Omental fat pad (tissue), 4 donors: ENCODE results near the gene ALKBH4. TPM values are rescaled to one million over a fixed set of nuclear protein-coding genes. Genes with fewer than 3 reads are reported as not detected.

Source experiments
- ATAC-seq: fragments of 150-250 bp; one replicate; pipeline ENCODE4 v1.9.1; 2016; ENCODE audit warnings: mild to moderate bottlenecking, moderate library complexity; ENCODE audit not compliant: low FRiP score
- DNase-seq: peaks from one replicate; pipeline ENCODE4 v3.0.0-alpha.2; 2019; ENCODE audit warnings: low spot score
- total RNA-seq, 4 donors: library from RNA; depleted of rRNA; stranded (reverse); fragments of >200 nt; gene quantifications; one replicate each; pipeline ENCODE4 v1.1.0, GENCODE V29; 2016
- TF ChIP-seq, protein P1 (sequence below), 3 donors: fragments of 450-650 bp; IDR thresholded peaks; one replicate each; pipeline ENCODE4 v1.5.1; 2016 to 2017; ENCODE audit warnings: antibody characterized with exemption in 3 of 3, mild to moderate bottlenecking in 3 of 3, moderate library complexity in 2 of 3

Gene ALKBH4
- total RNA-seq, 4 donors from 2014 or later, result 7.9 to 12.6 (median 9.7) TPM

DNA sequence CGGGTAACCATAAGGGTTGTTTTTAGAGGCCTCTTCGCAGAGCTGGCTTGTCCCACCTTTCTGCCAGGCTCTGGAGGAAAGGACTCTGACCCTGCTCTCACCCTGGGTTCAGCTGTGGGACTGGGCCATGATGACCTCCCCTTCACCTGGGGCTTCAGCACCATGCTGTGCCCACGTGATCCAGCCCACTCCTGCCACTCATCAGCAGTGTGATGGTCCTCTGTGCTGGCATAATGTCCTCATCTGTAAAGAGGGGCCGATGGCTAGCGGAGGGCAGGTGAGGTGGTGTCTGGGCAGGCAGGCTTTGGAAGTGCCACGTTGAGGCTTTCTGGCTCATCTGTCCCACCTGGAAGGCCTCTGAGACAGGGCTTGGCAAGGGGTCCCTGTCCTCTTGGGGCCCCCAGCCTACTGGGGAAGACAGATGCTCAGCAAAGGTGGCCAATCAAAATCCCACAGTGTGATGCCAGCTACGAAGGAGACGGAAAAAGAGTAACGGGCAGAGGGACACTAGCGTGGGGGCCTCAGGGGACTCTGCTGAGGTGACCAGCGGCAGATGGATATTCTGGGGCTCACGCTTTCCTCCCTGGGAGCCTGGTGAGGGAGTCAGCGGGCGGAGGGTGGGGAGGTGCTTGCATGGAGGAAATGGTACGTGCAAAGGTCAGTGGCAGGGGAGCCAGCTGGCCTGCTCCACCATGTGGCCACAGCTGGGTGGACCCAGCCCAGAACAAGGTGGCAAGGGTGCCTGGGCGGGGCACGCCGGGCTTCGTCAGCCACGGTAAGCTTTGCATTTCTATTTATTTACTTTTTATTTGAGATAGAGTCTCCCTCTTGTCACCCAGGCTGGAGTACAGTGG is 5.5 kb upstream of the ALKBH4 start:
- no peak for ATAC-seq
- TF ChIP-seq, protein P1, sequence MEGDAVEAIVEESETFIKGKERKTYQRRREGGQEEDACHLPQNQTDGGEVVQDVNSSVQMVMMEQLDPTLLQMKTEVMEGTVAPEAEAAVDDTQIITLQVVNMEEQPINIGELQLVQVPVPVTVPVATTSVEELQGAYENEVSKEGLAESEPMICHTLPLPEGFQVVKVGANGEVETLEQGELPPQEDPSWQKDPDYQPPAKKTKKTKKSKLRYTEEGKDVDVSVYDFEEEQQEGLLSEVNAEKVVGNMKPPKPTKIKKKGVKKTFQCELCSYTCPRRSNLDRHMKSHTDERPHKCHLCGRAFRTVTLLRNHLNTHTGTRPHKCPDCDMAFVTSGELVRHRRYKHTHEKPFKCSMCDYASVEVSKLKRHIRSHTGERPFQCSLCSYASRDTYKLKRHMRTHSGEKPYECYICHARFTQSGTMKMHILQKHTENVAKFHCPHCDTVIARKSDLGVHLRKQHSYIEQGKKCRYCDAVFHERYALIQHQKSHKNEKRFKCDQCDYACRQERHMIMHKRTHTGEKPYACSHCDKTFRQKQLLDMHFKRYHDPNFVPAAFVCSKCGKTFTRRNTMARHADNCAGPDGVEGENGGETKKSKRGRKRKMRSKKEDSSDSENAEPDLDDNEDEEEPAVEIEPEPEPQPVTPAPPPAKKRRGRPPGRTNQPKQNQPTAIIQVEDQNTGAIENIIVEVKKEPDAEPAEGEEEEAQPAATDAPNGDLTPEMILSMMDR (IDR thresholded peaks at IDR 0.05), result no peak
- no peak for DNase-seq

GRCh38 chr7:102469351-102469971 is 4.8 kb upstream of the ALKBH4 start:
- TF ChIP-seq, protein P1 (IDR thresholded peaks at IDR 0.05), result no peak
- ATAC-seq, result no peak

DNA sequence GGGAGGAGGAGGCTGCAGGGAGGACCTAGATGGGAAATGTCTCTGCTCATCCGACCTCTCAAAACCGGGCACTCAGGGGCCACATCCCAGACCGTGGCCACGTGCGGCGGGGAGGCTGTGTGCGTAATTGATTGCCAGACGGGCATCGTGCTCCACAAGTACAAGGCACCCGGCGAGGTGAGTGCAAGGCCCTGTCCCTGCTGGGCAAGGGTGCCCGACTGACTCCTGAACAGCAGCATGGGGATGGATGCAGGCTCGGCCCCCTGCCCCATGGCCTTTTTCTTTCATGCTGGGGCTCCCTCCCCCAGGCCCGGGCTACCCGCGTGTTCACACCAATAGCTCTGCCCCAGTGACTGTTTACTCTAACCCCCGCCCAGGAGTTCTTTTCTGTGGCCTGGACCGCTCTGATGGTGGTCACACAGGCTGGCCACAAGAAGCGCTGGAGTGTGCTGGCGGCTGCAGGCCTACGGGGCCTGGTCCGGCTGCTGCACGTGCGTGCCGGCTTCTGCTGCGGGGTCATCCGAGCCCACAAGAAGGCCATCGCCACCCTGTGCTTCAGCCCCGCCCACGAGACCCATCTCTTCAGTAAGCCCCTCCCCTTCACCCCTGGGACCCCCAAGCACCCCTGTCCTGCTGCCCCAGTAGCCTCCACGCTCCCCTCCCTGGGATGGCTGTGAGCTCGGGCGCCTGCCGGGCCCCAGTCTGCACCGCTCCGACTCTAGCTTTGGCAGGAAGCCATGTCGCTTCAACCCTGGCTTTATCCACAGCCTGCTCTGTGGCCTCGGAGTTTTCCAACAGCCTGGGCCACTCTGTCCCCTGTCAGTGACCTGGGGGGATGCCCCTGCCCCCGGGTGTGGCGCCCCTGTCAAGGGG is 4.1 kb upstream of the ALKBH4 start:
- no peak for ATAC-seq
- DNase-seq, result no peak
- TF ChIP-seq, protein P1 (IDR thresholded peaks at IDR 0.05), result no peak

More at GRCh38 chr7:102469351-102469971, 4.8 kb upstream of the ALKBH4 start:
- DNase-seq, result no peak

DNA sequence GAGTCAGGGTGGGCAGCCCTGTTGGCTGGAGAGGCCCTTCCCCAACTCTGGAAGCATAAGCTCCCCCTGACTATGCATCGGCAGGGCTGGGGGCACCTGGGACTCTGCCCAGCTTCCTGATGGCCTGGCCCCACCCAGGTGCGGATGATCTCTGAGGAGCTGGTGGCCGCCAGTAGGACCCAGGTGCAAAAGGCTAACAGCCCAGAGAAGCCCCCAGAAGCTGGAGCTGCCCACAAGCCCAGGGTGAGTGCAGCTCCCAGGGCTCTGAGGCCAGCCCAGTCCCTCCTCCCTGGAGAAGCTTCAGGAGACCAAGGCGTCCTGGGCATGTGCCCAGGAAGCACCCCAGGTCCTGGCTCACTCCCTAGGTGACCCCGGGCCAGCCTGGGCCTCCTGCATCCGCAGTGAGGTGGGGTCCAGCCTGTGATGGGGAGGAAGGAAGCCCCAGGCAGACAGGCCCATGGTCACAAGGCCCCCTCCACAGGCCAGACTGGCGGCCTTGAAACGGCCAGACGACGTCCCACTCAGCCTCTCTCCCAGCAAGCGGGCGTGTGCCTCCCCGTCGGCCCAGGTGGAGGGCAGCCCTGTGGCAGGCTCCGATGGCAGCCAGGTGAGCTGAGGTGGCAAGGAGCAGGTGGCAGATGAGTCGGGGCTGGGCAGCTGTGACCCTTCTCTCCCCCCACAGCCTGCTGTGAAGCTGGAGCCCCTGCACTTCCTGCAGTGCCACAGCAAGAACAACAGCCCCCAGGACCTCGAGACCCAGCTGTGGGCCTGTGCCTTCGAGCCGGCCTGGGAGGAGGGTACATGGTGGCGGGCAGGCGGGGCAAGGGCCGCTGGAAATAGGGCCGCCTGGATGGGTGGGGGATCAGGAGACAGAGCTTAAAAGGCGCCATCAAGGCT is 3.2 kb upstream of the ALKBH4 start:
- TF ChIP-seq, protein P1 (IDR thresholded peaks at IDR 0.05), result no peak
- DNase-seq, result no peak

GRCh38 chr7:102466097-102466496 is 1.4 kb upstream of the ALKBH4 start:
- no peak for ATAC-seq
- no peak for DNase-seq
- TF ChIP-seq, protein P1 (IDR thresholded peaks at IDR 0.05), result no peak

More for the DNA sequence above, 3.2 kb upstream of the ALKBH4 start:
- ATAC-seq, result no peak
